Karpas-422 (cell line): ENCODE results near the gene GJB3. TPM values are rescaled to one million over a fixed set of nuclear protein-coding genes. Genes with fewer than 3 reads are reported as not detected.

Source experiments
- DNase-seq: peaks from one replicate; pipeline ENCODE4 v3.0.0-alpha.2; 2015
- H2AFZ ChIP-seq: fragments of 200-600 bp; sonication (generic); 2 replicates; pipeline ENCODE4 v1.6.1; 2014; ENCODE audit warnings: antibody characterized with exemption, low read length, mixed read lengths
- H3K27ac ChIP-seq: fragments of 200-600 bp; sonication (generic); 2 replicates; pipeline ENCODE4 v1.5.1; 2014; ENCODE audit warnings: mild to moderate bottlenecking, low read length, moderate library complexity
- H3K27me3 ChIP-seq: fragments of 200-600 bp; sonication (generic); 2 replicates; pipeline ENCODE4 v1.6.1; 2014; ENCODE audit warnings: low read length, mixed read lengths
- H3K36me3 ChIP-seq: fragments of 200-600 bp; sonication (generic); 2 replicates; pipeline ENCODE4 v1.6.1; 2014; ENCODE audit warnings: low read length, mixed read lengths; ENCODE audit not compliant: insufficient read depth
- H3K4me1 ChIP-seq: fragments of 200-600 bp; sonication (generic); 2 replicates; pipeline ENCODE4 v1.6.1; 2014; ENCODE audit warnings: mild to moderate bottlenecking, low read length, mixed read lengths
- H3K4me2 ChIP-seq: fragments of 200-600 bp; sonication (generic); 2 replicates; pipeline ENCODE4 v1.6.1; 2014; ENCODE audit warnings: low read length, low read depth, mild to moderate bottlenecking; ENCODE audit not compliant: poor library complexity, severe bottlenecking
- H3K4me3 ChIP-seq: fragments of 200-600 bp; sonication (generic); 2 replicates; pipeline ENCODE4 v1.5.1; 2014; ENCODE audit warnings: mild to moderate bottlenecking, antibody characterized with exemption, low read length, mixed read lengths
- H3K79me2 ChIP-seq: fragments of 200-600 bp; sonication (generic); 2 replicates; pipeline ENCODE4 v1.6.1; 2014; ENCODE audit warnings: mild to moderate bottlenecking, low read length, mixed read lengths
- H3K9ac ChIP-seq: fragments of 200-600 bp; sonication (generic); 2 replicates; pipeline ENCODE4 v1.6.0; 2014; ENCODE audit warnings: low read length
- H3K9me2 ChIP-seq: fragments of 200-600 bp; sonication (generic), shearing (Covaris generic); replicated peaks from 2 replicates; pipeline ENCODE4 v1.6.0; 2014; ENCODE audit warnings: mild to moderate bottlenecking, low read length, moderate library complexity; ENCODE audit not compliant: insufficient read depth
- H3K9me3 ChIP-seq: fragments of 300-700, 200-600 bp; sonication (generic); 2 replicates; pipeline ENCODE4 v1.6.1; 2014; ENCODE audit warnings: low read length, mixed read lengths
- H4K20me1 ChIP-seq: fragments of 200-600 bp; sonication (generic); 2 replicates; pipeline ENCODE4 v1.6.1; 2014; ENCODE audit warnings: mild to moderate bottlenecking, antibody characterized with exemption, low read length, low read depth; ENCODE audit not compliant: insufficient read depth
- total RNA-seq: library from RNA; depleted of rRNA; stranded (reverse); fragments of >200 nt; shearing (Covaris generic); gene quantifications from 2 replicates; pipeline ENCODE4 v1.2.3, GENCODE V29; 2014; ENCODE audit warnings: low replicate concordance

The GJB3 gene
- total RNA-seq, 1 experiment from 2014 or later: not detected

DNA sequence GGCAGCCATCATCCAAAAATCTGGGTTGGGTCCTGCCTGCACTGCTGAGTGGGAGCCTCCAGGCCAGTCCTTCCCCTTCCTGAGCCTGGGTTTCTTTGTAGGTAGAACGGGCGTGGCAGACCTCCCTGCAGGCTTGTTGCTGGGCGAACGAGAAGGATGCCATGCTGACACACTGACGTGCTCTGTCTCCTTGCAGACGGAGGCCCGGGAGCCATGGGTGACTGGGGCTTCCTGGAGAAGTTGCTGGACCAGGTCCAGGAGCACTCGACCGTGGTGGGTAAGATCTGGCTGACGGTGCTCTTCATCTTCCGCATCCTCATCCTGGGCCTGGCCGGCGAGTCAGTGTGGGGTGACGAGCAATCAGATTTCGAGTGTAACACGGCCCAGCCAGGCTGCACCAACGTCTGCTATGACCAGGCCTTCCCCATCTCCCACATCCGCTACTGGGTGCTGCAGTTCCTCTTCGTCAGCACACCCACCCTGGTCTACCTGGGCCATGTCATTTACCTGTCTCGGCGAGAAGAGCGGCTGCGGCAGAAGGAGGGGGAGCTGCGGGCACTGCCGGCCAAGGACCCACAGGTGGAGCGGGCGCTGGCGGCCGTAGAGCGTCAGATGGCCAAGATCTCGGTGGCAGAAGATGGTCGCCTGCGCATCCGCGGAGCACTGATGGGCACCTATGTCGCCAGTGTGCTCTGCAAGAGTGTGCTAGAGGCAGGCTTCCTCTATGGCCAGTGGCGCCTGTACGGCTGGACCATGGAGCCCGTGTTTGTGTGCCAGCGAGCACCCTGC is 13.2 kb downstream of the GJB3 start:
- Histone ChIP-seq H2AFZ (no peak overlapping the region), H3K4me1 (peaks cover 27% of the 10 kb centered on the region), H3K79me2 (no peaks in the 10 kb centered on the region), H3K27ac (no peak overlapping the region), H3K36me3 (no peaks in the 10 kb centered on the region), H3K9me2 (no peaks in the 10 kb centered on the region), H3K4me3 (no peak overlapping the region), H3K9ac (no peak overlapping the region), H3K4me2 (no peak overlapping the region), H3K27me3 (no peaks in the 10 kb centered on the region), H3K9me3 (no peaks in the 10 kb centered on the region), H4K20me1 (0 out of 2 replicates have a peak, but pooled peaks cover 5% of the 10 kb centered on the region)
- peak; percentile 39 for DNase-seq

DNA sequence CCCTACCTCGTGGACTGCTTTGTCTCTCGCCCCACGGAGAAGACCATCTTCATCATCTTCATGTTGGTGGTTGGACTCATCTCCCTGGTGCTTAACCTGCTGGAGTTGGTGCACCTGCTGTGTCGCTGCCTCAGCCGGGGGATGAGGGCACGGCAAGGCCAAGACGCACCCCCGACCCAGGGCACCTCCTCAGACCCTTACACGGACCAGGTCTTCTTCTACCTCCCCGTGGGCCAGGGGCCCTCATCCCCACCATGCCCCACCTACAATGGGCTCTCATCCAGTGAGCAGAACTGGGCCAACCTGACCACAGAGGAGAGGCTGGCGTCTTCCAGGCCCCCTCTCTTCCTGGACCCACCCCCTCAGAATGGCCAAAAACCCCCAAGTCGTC is 13.8 kb downstream of the GJB3 start:
- Histone ChIP-seq H3K4me1 (peaks cover 27% of the 10 kb centered on the region), H3K9me3 (no peaks in the 10 kb centered on the region), H3K4me2 (no peak overlapping the region), H3K79me2 (no peaks in the 10 kb centered on the region), H3K9ac (no peak overlapping the region), H3K27me3 (no peaks in the 10 kb centered on the region), H3K9me2 (no peaks in the 10 kb centered on the region), H3K27ac (no peak overlapping the region), H3K4me3 (no peak overlapping the region), H3K36me3 (no peaks in the 10 kb centered on the region), H4K20me1 (0 out of 2 replicates have a peak, but pooled peaks cover 5% of the 10 kb centered on the region), H2AFZ (no peak overlapping the region)
- no peak for DNase-seq

DNA sequence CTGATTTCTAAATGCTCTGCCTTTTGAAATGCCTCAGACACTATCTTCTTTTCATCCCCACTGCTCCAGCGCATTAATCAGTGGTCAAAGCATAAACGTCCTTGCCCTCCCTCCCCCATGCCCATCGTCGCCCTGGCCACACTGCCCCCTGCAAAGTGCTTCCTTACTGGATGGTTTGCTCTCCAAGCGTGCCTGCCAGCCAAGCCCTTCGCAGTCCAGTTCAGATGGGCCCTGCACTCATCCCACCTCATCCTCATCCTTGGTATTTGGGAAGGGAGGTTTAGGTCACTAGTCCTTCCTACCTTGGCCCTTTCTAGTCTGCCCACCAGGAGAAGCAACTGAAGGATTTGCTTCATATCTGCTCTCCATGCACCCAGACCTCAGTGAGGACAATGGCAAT is 14.9 kb downstream of the GJB3 start:
- Histone ChIP-seq H3K27ac (no peak overlapping the region), H3K9me2 (no peaks in the 10 kb centered on the region), H4K20me1 (0 out of 2 replicates have a peak, but pooled peaks cover 5% of the 10 kb centered on the region), H3K79me2 (no peaks in the 10 kb centered on the region), H3K9ac (no peak overlapping the region), H2AFZ (no peak overlapping the region), H3K27me3 (no peaks in the 10 kb centered on the region), H3K36me3 (no peaks in the 10 kb centered on the region), H3K9me3 (no peaks in the 10 kb centered on the region), H3K4me1 (peaks cover 27% of the 10 kb centered on the region), H3K4me3 (no peak overlapping the region), H3K4me2 (no peak overlapping the region)
- no peak for DNase-seq

DNA sequence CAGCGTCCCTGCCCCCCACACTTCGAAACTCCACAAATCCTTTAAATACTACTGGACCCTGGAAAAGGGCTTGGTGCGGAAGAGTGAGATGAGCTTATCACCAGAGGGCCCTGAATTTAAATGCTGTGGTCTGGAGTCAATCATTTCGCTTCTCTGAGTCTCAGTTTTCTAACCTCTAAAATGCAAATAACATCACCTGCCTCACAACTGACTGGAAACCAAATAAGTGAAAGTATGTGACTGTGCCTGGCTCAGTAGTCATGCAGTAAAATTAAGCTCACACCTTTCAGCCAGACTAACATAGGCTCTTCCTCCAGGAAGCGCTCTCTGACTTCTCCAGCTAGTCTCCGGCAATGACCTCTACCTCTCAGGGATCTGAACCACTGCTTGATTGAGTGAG is 16.0 kb downstream of the GJB3 start:
- Histone ChIP-seq H3K9me2 (no peaks in the 10 kb centered on the region), H3K27ac (no peak overlapping the region), H3K27me3 (no peaks in the 10 kb centered on the region), H2AFZ (no peak overlapping the region), H3K79me2 (no peaks in the 10 kb centered on the region), H3K9ac (no peak overlapping the region), H3K4me1 (peaks cover 23% of the 10 kb centered on the region), H3K36me3 (no peaks in the 10 kb centered on the region), H3K4me3 (no peak overlapping the region), H3K4me2 (peak overlapping the region; percentile 34), H3K9me3 (no peaks in the 10 kb centered on the region), H4K20me1 (0 out of 2 replicates have a peak, but pooled peaks cover 5% of the 10 kb centered on the region)
- DNase-seq: peak; percentile 58

DNA sequence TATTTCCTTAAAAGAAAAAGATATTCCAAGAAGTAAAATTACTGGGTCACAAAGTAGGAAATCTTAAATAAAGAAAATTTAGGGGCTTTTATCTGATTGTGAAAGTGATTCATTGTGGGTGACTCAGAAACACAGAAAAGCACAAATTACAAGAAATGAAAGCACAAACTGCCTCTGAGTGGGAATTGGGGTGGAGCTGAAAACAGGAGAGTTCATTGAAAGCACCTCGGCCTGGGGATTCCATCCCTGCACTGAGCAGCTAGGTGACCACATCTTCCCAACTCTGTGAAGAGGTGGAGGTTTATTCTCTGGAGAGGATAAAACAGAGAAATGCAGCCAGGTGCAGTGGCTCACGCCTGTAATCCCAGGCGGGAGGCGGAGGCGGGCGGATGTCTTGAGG is 19.2 kb downstream of the GJB3 start:
- Histone ChIP-seq H3K27me3 (no peaks in the 10 kb centered on the region), H3K27ac (no peak overlapping the region)

GRCh38 chr1:34803770-34804169 is 22.8 kb downstream of the GJB3 start:
- Histone ChIP-seq H2AFZ (no peak overlapping the region), H3K79me2 (no peaks in the 10 kb centered on the region), H3K4me1 (no peaks in the 10 kb centered on the region), H4K20me1 (no peaks in the 10 kb centered on the region), H3K27ac (no peak overlapping the region), H3K9me2 (no peaks in the 10 kb centered on the region), H3K9ac (no peak overlapping the region), H3K36me3 (no peaks in the 10 kb centered on the region), H3K4me2 (no peak overlapping the region), H3K4me3 (no peak overlapping the region), H3K27me3 (no peaks in the 10 kb centered on the region), H3K9me3 (no peaks in the 10 kb centered on the region)
- DNase-seq: no peak

More for the DNA sequence above, 19.2 kb downstream of the GJB3 start:
- Histone ChIP-seq H3K4me3 (no peak overlapping the region), H3K9ac (no peak overlapping the region), H3K9me2 (no peaks in the 10 kb centered on the region), H3K4me2 (no peak overlapping the region), H3K79me2 (no peaks in the 10 kb centered on the region), H3K36me3 (no peaks in the 10 kb centered on the region), H4K20me1 (no peaks in the 10 kb centered on the region), H3K9me3 (no peaks in the 10 kb centered on the region), H3K4me1 (peaks cover 17% of the 10 kb centered on the region), H2AFZ (no peak overlapping the region)
- DNase-seq: no peak

GRCh38 chr1:34806396-34806795 is 25.4 kb downstream of the GJB3 start:
- Histone ChIP-seq H3K4me1 (no peaks in the 10 kb centered on the region), H3K36me3 (no peaks in the 10 kb centered on the region), H3K4me2 (no peak overlapping the region), H3K27ac (no peak overlapping the region), H3K9me2 (no peaks in the 10 kb centered on the region), H3K4me3 (no peak overlapping the region), H3K9ac (no peak overlapping the region), H3K27me3 (no peaks in the 10 kb centered on the region), H3K9me3 (no peaks in the 10 kb centered on the region), H3K79me2 (no peaks in the 10 kb centered on the region), H2AFZ (no peak overlapping the region), H4K20me1 (no peaks in the 10 kb centered on the region)
- no peak for DNase-seq

GRCh38 chr1:34808051-34808810 is 27.2 kb downstream of the GJB3 start:
- H3K9me2 ChIP-seq: no peaks in the 10 kb centered on the region

More at GRCh38 chr1:34808051-34808810, 27.2 kb downstream of the GJB3 start:
- Histone ChIP-seq H3K79me2 (no peaks in the 10 kb centered on the region), H3K4me1 (no peaks in the 10 kb centered on the region), H3K9me3 (no peaks in the 10 kb centered on the region), H3K27ac (no peak overlapping the region), H3K36me3 (no peaks in the 10 kb centered on the region), H3K9ac (no peak overlapping the region), H4K20me1 (no peaks in the 10 kb centered on the region), H3K4me3 (no peak overlapping the region), H3K4me2 (no peak overlapping the region), H3K27me3 (no peaks in the 10 kb centered on the region), H2AFZ (no peak overlapping the region)
- no peak for DNase-seq
